Hypothalamus (tissue), 51 donors: ENCODE results near the gene SLC6A17.
A peak's percentile ranks its signal among the peaks of the same experiment; 100 is the strongest.

Experiments used
- DNase-seq, 51 donors: peaks; one replicate each; lab custom pipeline; 2025; lab: John Stamatoyannopoulos, UW

Gene SLC6A17

GRCh38 chr1:110215621-110216515 lies 65.6 kb downstream of the SLC6A17 start:
- no peak for DNase-seq

GRCh38 chr1:110216844-110217444 lies 66.7 kb downstream of the SLC6A17 start:
- no peak for DNase-seq

- DNase-seq, result no peak
These were observed 67.8 kb downstream of the SLC6A17 start for GRCh38 chr1:110218137-110218536.

GRCh38 chr1:110218739-110219138 lies 68.4 kb downstream of the SLC6A17 start:
- DNase-seq, result no peak

GRCh38 chr1:110220324-110220723 lies 70.0 kb downstream of the SLC6A17 start:
- DNase-seq, result no peak

GRCh38 chr1:110221119-110221518 lies 70.8 kb downstream of the SLC6A17 start:
- no peak for DNase-seq

- no peak for DNase-seq
These were observed 72.8 kb downstream of the SLC6A17 start for GRCh38 chr1:110223127-110223526.

GRCh38 chr1:110223581-110223980 lies 73.3 kb downstream of the SLC6A17 start:
- DNase-seq, result no peak

GRCh38 chr1:110224240-110224995 lies 74.1 kb downstream of the SLC6A17 start:
- DNase-seq, result no peak

- DNase-seq, result no peak
These were observed 74.9 kb downstream of the SLC6A17 start for GRCh38 chr1:110225212-110225611.

- DNase-seq, result no peak
These were observed 75.6 kb downstream of the SLC6A17 start for GRCh38 chr1:110225756-110226404.

- DNase-seq, result no peak
These were observed 77.5 kb downstream of the SLC6A17 start for GRCh38 chr1:110227774-110228173.

GRCh38 chr1:110228381-110228780 lies 78.1 kb downstream of the SLC6A17 start:
- no peak for DNase-seq

- no peak for DNase-seq
These were observed 78.6 kb downstream of the SLC6A17 start for GRCh38 chr1:110228869-110229268.

GRCh38 chr1:110229348-110230001 lies 79.2 kb downstream of the SLC6A17 start:
- peak in 4 of 51 donors; percentile 21 to 54 (median 36) for DNase-seq

- DNase-seq, result no peak
These were observed 80.3 kb downstream of the SLC6A17 start for GRCh38 chr1:110230381-110231199.

- DNase-seq, result no peak
These were observed 83.6 kb downstream of the SLC6A17 start for GRCh38 chr1:110233861-110234260.

GRCh38 chr1:110234691-110235090 lies 84.4 kb downstream of the SLC6A17 start:
- no peak for DNase-seq

- DNase-seq, result no peak
These were observed 85.0 kb downstream of the SLC6A17 start for GRCh38 chr1:110235181-110235833.
